ENCODE data around the gene CDC42BPG. TPM values are rescaled to one million over a fixed set of nuclear protein-coding genes. Genes with fewer than 3 reads are reported as not detected.
A peak's percentile ranks its signal among the peaks of the same experiment; 100 is the strongest.

The CDC42BPG gene
- polyA plus RNA-seq, 1 experiment = 0.02 TPM

- Histone ChIP-seq H3K27me3 (ENCODE audit: control insufficient read depth, insufficient read depth, low read length) (no peaks in the 10 kb centered on the region), H3K36me3 (ENCODE audit: control insufficient read depth, insufficient read depth, low read length) (peaks cover 22% of the 10 kb centered on the region), H3K4me3 (ENCODE audit: low read depth, low read length) (peak overlapping the region; percentile 52)
- POLR2A ChIA-PET = interaction anchor here (0.6 kb wide), 1 partner anchor 19 kb away, joined by 4 read pairs; no protein-coding TSS in a partner anchor
- TF ChIP-seq CTCF (IDR thresholded peaks at IDR 0.05; ENCODE audit: insufficient read depth, low read depth, low read length) = no peak
- CTCF ChIA-PET = interaction anchor here (0.8 kb wide), 1 partner anchor 24 kb away, joined by 3 read pairs; the partner anchor contains the start of gene SF1
- no peak for DNase-seq (ENCODE audit: low read depth)
Observed at GRCh38 chr11:64802370-64803157, 41.9 kb downstream of the CDC42BPG start.

DNA sequence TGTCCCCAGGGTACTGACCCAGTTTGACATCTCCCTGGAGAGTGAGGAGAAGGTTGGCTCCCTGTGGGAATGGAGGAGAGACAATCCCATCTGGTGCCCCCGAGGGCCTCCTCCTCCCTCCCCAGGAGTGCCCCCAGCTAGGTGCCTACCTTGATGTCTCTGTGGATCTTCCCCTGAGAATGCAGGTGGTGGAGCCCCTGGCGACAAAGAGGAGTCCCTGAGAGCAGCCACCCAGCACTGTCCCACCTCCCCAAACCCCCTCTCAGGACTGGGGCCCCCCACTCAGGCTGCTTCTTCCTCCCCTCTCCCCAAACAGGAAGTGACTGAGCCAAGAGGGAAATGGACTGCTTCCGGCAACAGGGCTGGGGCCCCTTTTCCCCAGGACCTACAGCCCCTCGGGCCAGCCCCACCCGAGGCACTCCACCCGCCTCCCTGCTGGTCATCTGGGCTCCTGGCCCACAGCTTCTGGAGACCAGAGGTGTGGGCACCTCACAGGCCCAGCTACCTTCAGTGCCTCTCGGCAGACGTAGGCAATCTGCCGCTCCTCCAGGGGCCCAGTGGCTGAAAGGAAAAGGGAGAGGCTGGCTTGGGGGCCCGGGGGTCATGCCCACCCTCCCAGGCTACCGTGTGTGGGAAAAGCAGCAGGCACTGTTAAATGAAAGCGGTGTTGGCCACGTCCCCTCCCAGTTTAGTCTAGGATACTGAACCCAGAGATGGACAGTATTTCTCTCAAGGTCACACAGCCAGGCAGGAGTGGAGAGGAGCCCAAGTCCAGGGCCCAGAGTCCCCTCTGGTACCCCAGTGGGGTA lies 42.7 kb downstream of the CDC42BPG start:
- peaks cover 21% of the 10 kb centered on the region for H3K36me3 ChIP-seq (ENCODE audit: control insufficient read depth, insufficient read depth, low read length)
- H3K4me3 ChIP-seq (ENCODE audit: low read depth, low read length) = peak overlapping the region; percentile 52
- CTCF ChIA-PET = no interaction called here
- DNase-seq (ENCODE audit: low read depth) = no peak
- no peak for TF ChIP-seq CTCF (IDR thresholded peaks at IDR 0.05; ENCODE audit: insufficient read depth, low read depth, low read length)
- H3K27me3 ChIP-seq (ENCODE audit: control insufficient read depth, insufficient read depth, low read length) = no peaks in the 10 kb centered on the region
- POLR2A ChIA-PET = no interaction called here

- no peak overlapping the region for H3K4me3 ChIP-seq (ENCODE audit: low read depth, low read length)
- CTCF ChIA-PET = no interaction called here
- no peak for DNase-seq (ENCODE audit: low read depth)
- no peaks in the 10 kb centered on the region for H3K27me3 ChIP-seq (ENCODE audit: control insufficient read depth, insufficient read depth, low read length)
- H3K36me3 ChIP-seq (ENCODE audit: control insufficient read depth, insufficient read depth, low read length) = peaks cover 23% of the 10 kb centered on the region
- TF ChIP-seq CTCF (IDR thresholded peaks at IDR 0.05; ENCODE audit: insufficient read depth, low read depth, low read length) = no peak
- POLR2A ChIA-PET = no interaction called here
Observed at GRCh38 chr11:64801158-64801464, 43.3 kb downstream of the CDC42BPG start.

GRCh38 chr11:64800303-64801157 lies 43.9 kb downstream of the CDC42BPG start:
- H3K36me3 ChIP-seq (ENCODE audit: control insufficient read depth, insufficient read depth, low read length) = peaks cover 21% of the 10 kb centered on the region
- H3K27me3 ChIP-seq (ENCODE audit: control insufficient read depth, insufficient read depth, low read length) = no peaks in the 10 kb centered on the region
- DNase-seq (ENCODE audit: low read depth) = no peak
- TF ChIP-seq CTCF (IDR thresholded peaks at IDR 0.05; ENCODE audit: insufficient read depth, low read depth, low read length) = no peak
- ChIA-PET POLR2A (no interaction called here), CTCF (no interaction called here)
- no peak overlapping the region for H3K4me3 ChIP-seq (ENCODE audit: low read depth, low read length)
